Measurements from ENCODE around the gene SFMBT2. TPM values are rescaled to one million over a fixed set of nuclear protein-coding genes. Genes with fewer than 3 reads are reported as not detected.
"Not testable (repeated sequence)": the region's sequence is repeated elsewhere in the genome, so short reads cannot be mapped to it uniquely, and the experiment has no call there.

SFMBT2 gene
- total RNA-seq, 1 experiment from 2014 or later = 14.3 TPM

DNA sequence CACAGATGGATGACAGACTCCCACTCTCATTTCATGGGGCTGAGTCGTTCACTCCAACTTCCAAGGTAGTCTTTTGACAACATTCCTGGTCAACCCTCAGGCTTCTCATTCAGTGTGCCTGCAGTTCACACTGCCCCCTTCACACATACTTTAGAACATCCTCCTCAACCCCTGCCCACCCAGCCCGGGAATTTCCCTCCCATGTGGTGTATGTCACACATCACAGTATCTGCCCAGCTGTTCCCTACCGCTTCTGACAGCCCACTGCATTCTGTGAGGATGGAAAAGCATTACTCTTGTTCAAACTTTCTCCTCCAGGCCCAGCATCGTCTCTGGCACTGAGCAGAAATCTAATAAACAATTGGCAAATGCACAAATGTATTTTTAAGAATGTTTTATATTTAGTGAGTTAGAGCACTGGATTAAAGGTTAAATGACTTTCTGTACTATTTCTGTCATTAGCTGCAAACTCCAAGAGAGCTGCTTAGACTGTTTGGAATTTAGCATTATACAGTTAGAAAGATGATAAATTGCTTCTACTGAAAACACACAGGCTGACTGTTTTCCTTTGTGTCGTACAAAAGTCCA is 110.4 kb downstream of the SFMBT2 start (continued):
- TF ChIP-seq, protein P1, sequence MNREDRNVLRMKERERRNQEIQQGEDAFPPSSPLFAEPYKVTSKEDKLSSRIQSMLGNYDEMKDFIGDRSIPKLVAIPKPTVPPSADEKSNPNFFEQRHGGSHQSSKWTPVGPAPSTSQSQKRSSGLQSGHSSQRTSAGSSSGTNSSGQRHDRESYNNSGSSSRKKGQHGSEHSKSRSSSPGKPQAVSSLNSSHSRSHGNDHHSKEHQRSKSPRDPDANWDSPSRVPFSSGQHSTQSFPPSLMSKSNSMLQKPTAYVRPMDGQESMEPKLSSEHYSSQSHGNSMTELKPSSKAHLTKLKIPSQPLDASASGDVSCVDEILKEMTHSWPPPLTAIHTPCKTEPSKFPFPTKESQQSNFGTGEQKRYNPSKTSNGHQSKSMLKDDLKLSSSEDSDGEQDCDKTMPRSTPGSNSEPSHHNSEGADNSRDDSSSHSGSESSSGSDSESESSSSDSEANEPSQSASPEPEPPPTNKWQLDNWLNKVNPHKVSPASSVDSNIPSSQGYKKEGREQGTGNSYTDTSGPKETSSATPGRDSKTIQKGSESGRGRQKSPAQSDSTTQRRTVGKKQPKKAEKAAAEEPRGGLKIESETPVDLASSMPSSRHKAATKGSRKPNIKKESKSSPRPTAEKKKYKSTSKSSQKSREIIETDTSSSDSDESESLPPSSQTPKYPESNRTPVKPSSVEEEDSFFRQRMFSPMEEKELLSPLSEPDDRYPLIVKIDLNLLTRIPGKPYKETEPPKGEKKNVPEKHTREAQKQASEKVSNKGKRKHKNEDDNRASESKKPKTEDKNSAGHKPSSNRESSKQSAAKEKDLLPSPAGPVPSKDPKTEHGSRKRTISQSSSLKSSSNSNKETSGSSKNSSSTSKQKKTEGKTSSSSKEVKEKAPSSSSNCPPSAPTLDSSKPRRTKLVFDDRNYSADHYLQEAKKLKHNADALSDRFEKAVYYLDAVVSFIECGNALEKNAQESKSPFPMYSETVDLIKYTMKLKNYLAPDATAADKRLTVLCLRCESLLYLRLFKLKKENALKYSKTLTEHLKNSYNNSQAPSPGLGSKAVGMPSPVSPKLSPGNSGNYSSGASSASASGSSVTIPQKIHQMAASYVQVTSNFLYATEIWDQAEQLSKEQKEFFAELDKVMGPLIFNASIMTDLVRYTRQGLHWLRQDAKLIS (CRISPR knock-in tag; IDR thresholded peaks at IDR 0.05; ENCODE audit: borderline replicate concordance) = no peak

DNA sequence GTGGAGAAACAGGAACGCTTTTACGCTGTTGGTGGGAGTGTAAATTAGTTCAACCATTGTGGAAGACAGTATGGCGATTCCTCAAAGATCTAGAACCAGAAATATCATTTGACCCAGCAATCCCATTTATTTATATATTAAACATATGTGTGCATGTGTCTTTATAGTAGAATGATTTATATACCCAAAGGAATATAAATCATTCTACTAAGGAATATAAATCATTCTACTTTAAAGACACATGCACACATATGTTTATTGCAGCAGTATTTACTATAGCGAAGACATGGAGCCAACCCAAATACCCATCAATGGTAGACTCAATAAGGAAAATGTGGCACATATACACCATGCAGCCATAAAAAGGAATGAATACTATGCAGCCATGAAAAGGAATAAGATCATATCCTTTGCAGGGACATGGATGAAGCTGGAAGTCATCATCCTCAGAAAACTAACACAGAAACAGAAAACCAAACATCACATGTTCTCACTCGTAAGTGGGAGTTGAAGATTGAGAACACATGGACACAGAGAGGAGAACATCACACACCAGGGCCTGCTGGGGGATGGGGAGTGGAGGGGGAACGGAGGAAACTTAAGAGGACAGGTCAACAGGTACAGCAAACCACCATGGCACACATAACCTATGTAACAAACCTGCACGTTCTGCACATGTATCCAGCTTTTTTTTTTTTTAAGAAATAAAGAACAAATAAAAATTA is 111.1 kb downstream of the SFMBT2 start:
- POLR2A ChIA-PET; H3K27me3 Mint-ChIP-seq (ENCODE audit: low read depth); ATAC-seq; H3K36me3 Mint-ChIP-seq; H3K4me3 Mint-ChIP-seq; H3K27ac Mint-ChIP-seq; H3K9me3 Mint-ChIP-seq; CTCF ChIA-PET; DNase-seq (ENCODE audit: low spot score): not testable (repeated sequence)
- H3K4me1 Mint-ChIP-seq = peaks cover 38% of the 10 kb centered on the region

DNA sequence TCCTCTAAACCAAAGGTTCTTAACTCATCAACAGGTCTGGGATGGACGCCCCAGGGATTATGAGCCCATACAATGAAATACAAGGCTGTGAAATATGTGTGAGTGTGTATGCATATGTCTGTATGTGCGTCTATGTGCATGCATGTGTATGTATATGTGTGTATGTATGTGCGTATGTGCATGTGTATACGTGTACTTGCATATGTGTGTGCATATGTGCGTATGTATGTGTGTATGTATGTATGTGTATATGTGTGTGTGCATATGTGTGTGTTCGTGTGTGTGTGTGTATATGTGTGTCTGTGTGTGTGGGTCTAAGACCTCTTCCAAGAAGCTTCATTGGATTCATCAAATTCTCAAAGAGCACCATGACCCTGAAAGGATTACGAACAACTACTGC is 112.3 kb downstream of the SFMBT2 start:
- Mint-ChIP-seq H3K27ac (no peak overlapping the region), H3K4me1 (peaks cover 43% of the 10 kb centered on the region), H3K9me3 (peaks cover 7% of the 10 kb centered on the region; the same call in 1 of the 2 replicates), H3K27me3 (ENCODE audit: low read depth) (no peaks in the 10 kb centered on the region), H3K36me3 (no peaks in the 10 kb centered on the region), H3K4me3 (no peak overlapping the region)
- POLR2A ChIA-PET = interaction anchor here (0.6 kb wide), 1 partner anchor 112 kb away, joined by 3 read pairs; the partner anchor contains the start of gene SFMBT2
- DNase-seq (ENCODE audit: low spot score) (no peak), ATAC-seq (no peak)
- TF ChIP-seq, protein P2, sequence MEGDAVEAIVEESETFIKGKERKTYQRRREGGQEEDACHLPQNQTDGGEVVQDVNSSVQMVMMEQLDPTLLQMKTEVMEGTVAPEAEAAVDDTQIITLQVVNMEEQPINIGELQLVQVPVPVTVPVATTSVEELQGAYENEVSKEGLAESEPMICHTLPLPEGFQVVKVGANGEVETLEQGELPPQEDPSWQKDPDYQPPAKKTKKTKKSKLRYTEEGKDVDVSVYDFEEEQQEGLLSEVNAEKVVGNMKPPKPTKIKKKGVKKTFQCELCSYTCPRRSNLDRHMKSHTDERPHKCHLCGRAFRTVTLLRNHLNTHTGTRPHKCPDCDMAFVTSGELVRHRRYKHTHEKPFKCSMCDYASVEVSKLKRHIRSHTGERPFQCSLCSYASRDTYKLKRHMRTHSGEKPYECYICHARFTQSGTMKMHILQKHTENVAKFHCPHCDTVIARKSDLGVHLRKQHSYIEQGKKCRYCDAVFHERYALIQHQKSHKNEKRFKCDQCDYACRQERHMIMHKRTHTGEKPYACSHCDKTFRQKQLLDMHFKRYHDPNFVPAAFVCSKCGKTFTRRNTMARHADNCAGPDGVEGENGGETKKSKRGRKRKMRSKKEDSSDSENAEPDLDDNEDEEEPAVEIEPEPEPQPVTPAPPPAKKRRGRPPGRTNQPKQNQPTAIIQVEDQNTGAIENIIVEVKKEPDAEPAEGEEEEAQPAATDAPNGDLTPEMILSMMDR (IDR thresholded peaks at IDR 0.05) = no peak
- no peak for TF ChIP-seq CREM (CRISPR knock-in tag; IDR thresholded peaks at IDR 0.05)
- TF ChIP-seq, protein P3, sequence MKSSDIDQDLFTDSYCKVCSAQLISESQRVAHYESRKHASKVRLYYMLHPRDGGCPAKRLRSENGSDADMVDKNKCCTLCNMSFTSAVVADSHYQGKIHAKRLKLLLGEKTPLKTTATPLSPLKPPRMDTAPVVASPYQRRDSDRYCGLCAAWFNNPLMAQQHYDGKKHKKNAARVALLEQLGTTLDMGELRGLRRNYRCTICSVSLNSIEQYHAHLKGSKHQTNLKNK (CRISPR knock-in tag; IDR thresholded peaks at IDR 0.05) = no peak
- TF ChIP-seq JAZF1 (CRISPR knock-in tag; IDR thresholded peaks at IDR 0.05) = no peak
- TF ChIP-seq KAT7 (CRISPR knock-in tag; IDR thresholded peaks at IDR 0.05; ENCODE audit: borderline replicate concordance) = no peak
- TF ChIP-seq ZNF423 (CRISPR knock-in tag; IDR thresholded peaks at IDR 0.05) = no peak
- TF ChIP-seq CBFB (CRISPR knock-in tag; IDR thresholded peaks at IDR 0.05; ENCODE audit: low read depth) = no peak
- TF ChIP-seq, protein P4, sequence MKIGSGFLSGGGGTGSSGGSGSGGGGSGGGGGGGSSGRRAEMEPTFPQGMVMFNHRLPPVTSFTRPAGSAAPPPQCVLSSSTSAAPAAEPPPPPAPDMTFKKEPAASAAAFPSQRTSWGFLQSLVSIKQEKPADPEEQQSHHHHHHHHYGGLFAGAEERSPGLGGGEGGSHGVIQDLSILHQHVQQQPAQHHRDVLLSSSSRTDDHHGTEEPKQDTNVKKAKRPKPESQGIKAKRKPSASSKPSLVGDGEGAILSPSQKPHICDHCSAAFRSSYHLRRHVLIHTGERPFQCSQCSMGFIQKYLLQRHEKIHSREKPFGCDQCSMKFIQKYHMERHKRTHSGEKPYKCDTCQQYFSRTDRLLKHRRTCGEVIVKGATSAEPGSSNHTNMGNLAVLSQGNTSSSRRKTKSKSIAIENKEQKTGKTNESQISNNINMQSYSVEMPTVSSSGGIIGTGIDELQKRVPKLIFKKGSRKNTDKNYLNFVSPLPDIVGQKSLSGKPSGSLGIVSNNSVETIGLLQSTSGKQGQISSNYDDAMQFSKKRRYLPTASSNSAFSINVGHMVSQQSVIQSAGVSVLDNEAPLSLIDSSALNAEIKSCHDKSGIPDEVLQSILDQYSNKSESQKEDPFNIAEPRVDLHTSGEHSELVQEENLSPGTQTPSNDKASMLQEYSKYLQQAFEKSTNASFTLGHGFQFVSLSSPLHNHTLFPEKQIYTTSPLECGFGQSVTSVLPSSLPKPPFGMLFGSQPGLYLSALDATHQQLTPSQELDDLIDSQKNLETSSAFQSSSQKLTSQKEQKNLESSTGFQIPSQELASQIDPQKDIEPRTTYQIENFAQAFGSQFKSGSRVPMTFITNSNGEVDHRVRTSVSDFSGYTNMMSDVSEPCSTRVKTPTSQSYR (CRISPR knock-in tag; IDR thresholded peaks at IDR 0.05) = no peak
- TF ChIP-seq ZBTB21 (CRISPR knock-in tag; IDR thresholded peaks at IDR 0.05; ENCODE audit: borderline replicate concordance) = no peak
- no peak for TF ChIP-seq ZNF138 (CRISPR knock-in tag; conservative IDR thresholded peaks at IDR 0.05)
- TF ChIP-seq, protein P5, sequence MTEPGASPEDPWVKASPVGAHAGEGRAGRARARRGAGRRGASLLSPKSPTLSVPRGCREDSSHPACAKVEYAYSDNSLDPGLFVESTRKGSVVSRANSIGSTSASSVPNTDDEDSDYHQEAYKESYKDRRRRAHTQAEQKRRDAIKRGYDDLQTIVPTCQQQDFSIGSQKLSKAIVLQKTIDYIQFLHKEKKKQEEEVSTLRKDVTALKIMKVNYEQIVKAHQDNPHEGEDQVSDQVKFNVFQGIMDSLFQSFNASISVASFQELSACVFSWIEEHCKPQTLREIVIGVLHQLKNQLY (CRISPR knock-in tag; IDR thresholded peaks at IDR 0.05) = no peak
- TF ChIP-seq ZNF263 (CRISPR knock-in tag; IDR thresholded peaks at IDR 0.05; ENCODE audit: low read depth) = no peak
- no peak for TF ChIP-seq NFYB (CRISPR knock-in tag; conservative IDR thresholded peaks at IDR 0.05; ENCODE audit: low read depth)
- TF ChIP-seq, protein P6, sequence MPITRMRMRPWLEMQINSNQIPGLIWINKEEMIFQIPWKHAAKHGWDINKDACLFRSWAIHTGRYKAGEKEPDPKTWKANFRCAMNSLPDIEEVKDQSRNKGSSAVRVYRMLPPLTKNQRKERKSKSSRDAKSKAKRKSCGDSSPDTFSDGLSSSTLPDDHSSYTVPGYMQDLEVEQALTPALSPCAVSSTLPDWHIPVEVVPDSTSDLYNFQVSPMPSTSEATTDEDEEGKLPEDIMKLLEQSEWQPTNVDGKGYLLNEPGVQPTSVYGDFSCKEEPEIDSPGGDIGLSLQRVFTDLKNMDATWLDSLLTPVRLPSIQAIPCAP (CRISPR knock-in tag; IDR thresholded peaks at IDR 0.05) = no peak
- TF ChIP-seq MYBL2 (CRISPR knock-in tag; IDR thresholded peaks at IDR 0.05) = no peak
- no peak for TF ChIP-seq ZNF121 (CRISPR knock-in tag; IDR thresholded peaks at IDR 0.05)
- TF ChIP-seq ZNF219 (CRISPR knock-in tag; IDR thresholded peaks at IDR 0.05; ENCODE audit: borderline replicate concordance) = no peak
- no peak for TF ChIP-seq SMAD3 (CRISPR knock-in tag; IDR thresholded peaks at IDR 0.05; ENCODE audit: borderline replicate concordance)
- CTCF ChIA-PET = no interaction called here
